ENCODE measurements around the gene SETBP1. TPM values are rescaled to one million over a fixed set of nuclear protein-coding genes. Genes with fewer than 3 reads are reported as not detected.

Gene SETBP1
- total RNA-seq, 1 donor from 2014 or later: 83.3 TPM

DNA sequence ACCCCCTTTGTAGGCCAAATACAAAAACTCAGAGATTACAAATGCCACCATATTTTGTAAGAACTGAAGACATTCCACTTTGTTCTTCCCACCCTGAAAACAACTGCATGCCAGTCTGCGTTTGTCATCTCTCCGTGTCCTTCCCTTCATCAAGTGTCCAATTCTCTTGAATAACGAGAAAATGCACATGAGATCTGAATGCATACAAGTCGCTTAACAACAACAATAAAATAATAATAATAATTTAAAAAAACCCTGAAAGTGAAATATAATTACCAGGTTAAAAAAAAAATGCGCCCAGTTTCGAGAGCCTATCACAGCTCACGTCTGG lies 2.0 kb upstream of the SETBP1 start:
- TF ChIP-seq, protein P1, sequence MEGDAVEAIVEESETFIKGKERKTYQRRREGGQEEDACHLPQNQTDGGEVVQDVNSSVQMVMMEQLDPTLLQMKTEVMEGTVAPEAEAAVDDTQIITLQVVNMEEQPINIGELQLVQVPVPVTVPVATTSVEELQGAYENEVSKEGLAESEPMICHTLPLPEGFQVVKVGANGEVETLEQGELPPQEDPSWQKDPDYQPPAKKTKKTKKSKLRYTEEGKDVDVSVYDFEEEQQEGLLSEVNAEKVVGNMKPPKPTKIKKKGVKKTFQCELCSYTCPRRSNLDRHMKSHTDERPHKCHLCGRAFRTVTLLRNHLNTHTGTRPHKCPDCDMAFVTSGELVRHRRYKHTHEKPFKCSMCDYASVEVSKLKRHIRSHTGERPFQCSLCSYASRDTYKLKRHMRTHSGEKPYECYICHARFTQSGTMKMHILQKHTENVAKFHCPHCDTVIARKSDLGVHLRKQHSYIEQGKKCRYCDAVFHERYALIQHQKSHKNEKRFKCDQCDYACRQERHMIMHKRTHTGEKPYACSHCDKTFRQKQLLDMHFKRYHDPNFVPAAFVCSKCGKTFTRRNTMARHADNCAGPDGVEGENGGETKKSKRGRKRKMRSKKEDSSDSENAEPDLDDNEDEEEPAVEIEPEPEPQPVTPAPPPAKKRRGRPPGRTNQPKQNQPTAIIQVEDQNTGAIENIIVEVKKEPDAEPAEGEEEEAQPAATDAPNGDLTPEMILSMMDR (IDR thresholded peaks at IDR 0.05; ENCODE audit: partially characterized antibody, unreplicated experiment): no peak
- Mint-ChIP-seq H3K36me3 (ENCODE audit: unreplicated experiment) (no peaks in the 10 kb centered on the region), H3K9me3 (ENCODE audit: unreplicated experiment) (peaks cover 7% of the 10 kb centered on the region), H3K4me3 (ENCODE audit: unreplicated experiment) (peak overlapping the region; percentile 71), H3K27me3 (ENCODE audit: unreplicated experiment) (peaks cover 4% of the 10 kb centered on the region), H3K4me1 (ENCODE audit: low read depth, unreplicated experiment) (peaks cover 13% of the 10 kb centered on the region), H3K27ac (ENCODE audit: unreplicated experiment) (no peak overlapping the region)
- DNase-seq: no peak

DNA sequence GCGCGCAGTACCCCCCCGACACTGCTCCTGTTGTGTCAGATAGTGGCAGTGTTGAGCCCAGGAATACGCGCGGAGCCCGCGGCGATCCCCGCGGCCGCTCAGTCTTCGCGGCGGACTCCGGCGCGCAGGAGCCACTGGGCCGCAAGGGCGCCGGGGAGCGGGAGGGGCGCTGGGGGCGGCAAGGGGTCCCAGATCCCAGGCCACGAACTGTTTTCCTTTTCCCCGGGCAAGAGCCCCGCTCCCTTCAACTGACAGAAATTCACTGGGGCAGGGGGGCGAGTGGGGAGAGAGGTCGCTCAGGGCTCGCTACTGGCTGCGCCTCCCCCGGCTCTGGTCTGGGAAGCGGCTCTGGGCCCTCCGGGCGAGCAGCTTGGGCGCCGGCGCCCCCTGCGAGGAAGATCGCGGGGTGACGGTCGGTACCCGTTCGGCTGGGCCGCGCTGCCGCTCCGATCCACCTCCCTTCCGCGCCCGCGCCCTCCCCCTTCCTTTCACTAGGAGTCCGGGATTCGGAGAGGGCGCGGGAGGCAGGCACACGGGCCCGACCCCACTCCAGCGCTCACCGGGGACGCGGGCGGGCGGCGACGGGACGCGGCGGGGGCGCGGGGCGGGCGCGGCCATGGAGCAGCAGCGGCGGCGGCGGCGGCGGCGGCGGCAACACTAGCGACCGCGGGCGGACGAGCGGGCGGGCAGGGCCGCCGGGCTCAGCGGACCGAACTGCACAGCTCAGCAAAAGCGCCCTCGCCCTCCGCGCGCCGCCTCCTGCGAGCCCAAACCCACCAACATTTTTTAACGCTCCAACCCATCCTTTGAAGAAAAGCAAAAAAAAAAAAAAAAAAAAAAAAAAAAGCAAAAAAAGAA lies 1.4 kb upstream of the SETBP1 start:
- Mint-ChIP-seq H3K27ac (ENCODE audit: unreplicated experiment) (peak overlapping the region; percentile 91), H3K27me3 (ENCODE audit: unreplicated experiment) (peaks cover 4% of the 10 kb centered on the region), H3K4me3 (ENCODE audit: unreplicated experiment) (no peak overlapping the region), H3K9me3 (ENCODE audit: unreplicated experiment) (peaks cover 7% of the 10 kb centered on the region), H3K36me3 (ENCODE audit: unreplicated experiment) (no peaks in the 10 kb centered on the region), H3K4me1 (ENCODE audit: low read depth, unreplicated experiment) (peaks cover 13% of the 10 kb centered on the region)
- TF ChIP-seq, protein P1 (IDR thresholded peaks at IDR 0.05; ENCODE audit: partially characterized antibody, unreplicated experiment): peak; percentile 44
- peak; percentile 83 for DNase-seq

DNA sequence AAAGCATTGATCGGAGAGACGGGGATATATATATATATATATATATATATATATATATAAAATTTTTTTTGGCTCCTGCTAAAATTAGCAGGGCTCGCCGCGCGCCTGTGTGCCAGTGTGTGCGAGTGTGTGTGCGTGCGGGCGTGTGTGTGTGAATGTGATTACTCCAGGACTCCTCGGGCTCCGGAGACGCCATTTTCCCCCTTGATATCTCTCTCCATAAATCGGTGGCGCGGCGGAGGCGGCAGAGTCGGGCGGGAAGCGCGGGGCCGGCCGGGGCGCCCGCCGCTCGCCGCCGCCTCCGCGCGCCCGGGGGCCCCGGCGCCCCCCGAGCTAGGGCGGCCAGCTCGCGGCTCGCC lies 795 bp upstream of the SETBP1 start:
- Mint-ChIP-seq H3K4me1 (ENCODE audit: low read depth, unreplicated experiment) (peaks cover 13% of the 10 kb centered on the region), H3K36me3 (ENCODE audit: unreplicated experiment) (no peaks in the 10 kb centered on the region), H3K4me3 (ENCODE audit: unreplicated experiment) (peak overlapping the region; percentile 79), H3K9me3 (ENCODE audit: unreplicated experiment) (peaks cover 7% of the 10 kb centered on the region), H3K27ac (ENCODE audit: unreplicated experiment) (peak overlapping the region; percentile 91), H3K27me3 (ENCODE audit: unreplicated experiment) (peaks cover 4% of the 10 kb centered on the region)
- TF ChIP-seq, protein P1 (IDR thresholded peaks at IDR 0.05; ENCODE audit: partially characterized antibody, unreplicated experiment): no peak
- DNase-seq: peak; percentile 71

DNA sequence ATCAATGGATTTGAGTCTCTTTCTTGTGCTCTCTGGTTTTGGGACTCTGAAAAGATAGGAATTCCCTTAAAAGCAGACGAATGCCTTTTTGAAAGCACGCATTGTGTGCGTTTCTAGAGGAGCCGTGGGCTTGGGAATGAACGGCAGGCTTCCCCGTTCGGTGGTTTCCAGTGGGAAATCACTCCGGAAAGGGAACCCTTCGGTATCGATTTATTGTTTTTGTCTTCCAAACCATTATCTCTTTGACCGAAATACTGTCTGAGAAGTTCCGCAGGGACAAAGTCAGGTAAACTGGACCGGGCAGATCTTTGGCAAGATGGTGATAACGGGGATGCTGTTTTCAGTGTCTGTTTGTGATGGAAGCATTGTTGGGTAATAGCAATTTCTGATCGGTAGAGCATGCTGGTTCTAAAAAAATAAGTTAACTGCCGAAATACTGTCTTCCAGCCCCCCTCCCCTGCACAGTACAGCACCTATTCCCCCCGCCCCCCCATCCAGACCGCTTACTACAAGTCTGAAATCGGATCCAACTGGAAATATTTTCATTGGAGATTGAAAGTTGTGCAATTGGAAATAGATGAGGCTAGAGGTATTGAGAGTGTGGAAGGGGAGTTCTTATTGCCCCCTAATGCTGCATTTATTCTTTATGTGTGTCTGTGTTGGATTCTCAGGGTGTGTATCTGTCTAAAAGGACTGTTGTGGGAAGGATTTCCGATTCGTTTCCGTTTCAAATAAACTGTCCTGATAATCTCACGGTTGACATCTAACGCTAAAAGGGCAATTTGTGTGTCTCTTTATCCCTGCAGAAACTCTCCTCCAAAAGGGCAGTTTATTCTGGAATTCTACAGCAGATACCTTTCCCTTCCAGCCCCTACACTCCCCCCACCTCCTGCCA lies 635 bp downstream of the SETBP1 start:
- H3K27ac Mint-ChIP-seq (ENCODE audit: unreplicated experiment): no peak overlapping the region
- TF ChIP-seq, protein P1 (IDR thresholded peaks at IDR 0.05; ENCODE audit: partially characterized antibody, unreplicated experiment): no peak
- DNase-seq: no peak
- H3K27me3 Mint-ChIP-seq (ENCODE audit: unreplicated experiment): peaks cover 4% of the 10 kb centered on the region
- H3K36me3 Mint-ChIP-seq (ENCODE audit: unreplicated experiment): no peaks in the 10 kb centered on the region
- H3K4me1 Mint-ChIP-seq (ENCODE audit: low read depth, unreplicated experiment): peaks cover 16% of the 10 kb centered on the region
- peaks cover 7% of the 10 kb centered on the region for H3K9me3 Mint-ChIP-seq (ENCODE audit: unreplicated experiment)
- no peak overlapping the region for H3K4me3 Mint-ChIP-seq (ENCODE audit: unreplicated experiment)

All from glutamatergic neuron (in vitro differentiated cells).